ENCODE measurements around the gene MSH2.

MSH2 gene

GRCh38 chr2:47479863-47480262 lies 76.9 kb downstream of the MSH2 start:
- Histone ChIP-seq H3K9me3 (ENCODE audit: severe bottlenecking) (no peaks in the 10 kb centered on the region), H3K27ac (no peak overlapping the region), H3K27me3 (ENCODE audit: insufficient read depth, low read depth, severe bottlenecking) (no peaks in the 10 kb centered on the region), H3K4me3 (ENCODE audit: low read depth, low read length) (no peak overlapping the region), H3K36me3 (peaks cover 81% of the 10 kb centered on the region)
- DNase-seq: no peak
- TF ChIP-seq CTCF (IDR thresholded peaks at IDR 0.05; ENCODE audit: low read depth, low read length): no peak

- H3K9me3 ChIP-seq (ENCODE audit: severe bottlenecking): no peaks in the 10 kb centered on the region
- H3K4me3 ChIP-seq (ENCODE audit: low read depth, low read length): no peak overlapping the region
- no peak for TF ChIP-seq CTCF (IDR thresholded peaks at IDR 0.05; ENCODE audit: low read depth, low read length)
- H3K27me3 ChIP-seq (ENCODE audit: insufficient read depth, low read depth, severe bottlenecking): no peaks in the 10 kb centered on the region
- peak overlapping the region; percentile 90 for H3K27ac ChIP-seq
- peak; percentile 86 for DNase-seq
- peaks cover 60% of the 10 kb centered on the region for H3K36me3 ChIP-seq
Observed at GRCh38 chr2:47483191-47483590, 80.2 kb downstream of the MSH2 start.

- H3K27me3 ChIP-seq (ENCODE audit: insufficient read depth, low read depth, severe bottlenecking): no peaks in the 10 kb centered on the region
- peak overlapping the region; percentile 90 for H3K27ac ChIP-seq
- TF ChIP-seq CTCF (IDR thresholded peaks at IDR 0.05; ENCODE audit: low read depth, low read length): no peak
- H3K4me3 ChIP-seq (ENCODE audit: low read depth, low read length): no peak overlapping the region
- H3K9me3 ChIP-seq (ENCODE audit: severe bottlenecking): no peaks in the 10 kb centered on the region
- peaks cover 48% of the 10 kb centered on the region for H3K36me3 ChIP-seq
- no peak for DNase-seq
Observed at GRCh38 chr2:47484396-47484795, 81.4 kb downstream of the MSH2 start.

- no peak for DNase-seq
- Histone ChIP-seq H3K27ac (peak overlapping the region; percentile 81), H3K27me3 (ENCODE audit: insufficient read depth, low read depth, severe bottlenecking) (no peaks in the 10 kb centered on the region), H3K4me3 (ENCODE audit: low read depth, low read length) (no peak overlapping the region), H3K9me3 (ENCODE audit: severe bottlenecking) (no peaks in the 10 kb centered on the region), H3K36me3 (peaks cover 46% of the 10 kb centered on the region)
- no peak for TF ChIP-seq CTCF (IDR thresholded peaks at IDR 0.05; ENCODE audit: low read depth, low read length)
Observed at GRCh38 chr2:47485177-47485576, 82.2 kb downstream of the MSH2 start.

- Histone ChIP-seq H3K27ac (peak overlapping the region; percentile 81), H3K27me3 (ENCODE audit: insufficient read depth, low read depth, severe bottlenecking) (no peaks in the 10 kb centered on the region), H3K9me3 (ENCODE audit: severe bottlenecking) (no peaks in the 10 kb centered on the region), H3K36me3 (peaks cover 41% of the 10 kb centered on the region), H3K4me3 (ENCODE audit: low read depth, low read length) (no peak overlapping the region)
- TF ChIP-seq CTCF (IDR thresholded peaks at IDR 0.05; ENCODE audit: low read depth, low read length): no peak
- no peak for DNase-seq
Observed at GRCh38 chr2:47485751-47486300, 82.9 kb downstream of the MSH2 start.

GRCh38 chr2:47486841-47487497 lies 84.0 kb downstream of the MSH2 start:
- Histone ChIP-seq H3K27ac (peak overlapping the region; percentile 81), H3K27me3 (ENCODE audit: insufficient read depth, low read depth, severe bottlenecking) (no peaks in the 10 kb centered on the region), H3K4me3 (ENCODE audit: low read depth, low read length) (peak overlapping the region; percentile 33), H3K36me3 (peaks cover 38% of the 10 kb centered on the region), H3K9me3 (ENCODE audit: severe bottlenecking) (no peaks in the 10 kb centered on the region)
- DNase-seq: peak; percentile 70
- TF ChIP-seq CTCF (IDR thresholded peaks at IDR 0.05; ENCODE audit: low read depth, low read length): no peak

Measured in WERI-Rb-1 (cell line).